Lower leg skin (tissue), 3 donors: ENCODE results near the gene THAP4.

ENCODE experiments used
- CTCF ChIP-seq, 3 donors: fragments of 450-650 bp; IDR thresholded peaks; one replicate each; pipeline ENCODE4 v1.5.1; 2016; ENCODE audit warnings: antibody characterized with exemption in 3 of 3, mild to moderate bottlenecking in 3 of 3, moderate library complexity in 2 of 3
- POLR2A ChIP-seq, 2 donors: fragments of 450-650 bp; IDR thresholded peaks; one replicate each; pipeline ENCODE4 v1.6.1; 2016 to 2017; ENCODE audit warnings: antibody characterized with exemption in 2 of 2, mild to moderate bottlenecking in 1 of 2, moderate library complexity in 1 of 2

- TF ChIP-seq CTCF (IDR thresholded peaks at IDR 0.05) (no peak), POLR2A (IDR thresholded peaks at IDR 0.05) (no peak)
These were observed 54.6 kb downstream of the THAP4 start for GRCh38 chr2:241582328-241582727.
